Placental epithelial cell (primary cell): Measurements from ENCODE around the gene POLR2B. TPM values are rescaled to one million over a fixed set of nuclear protein-coding genes. Genes with fewer than 3 reads are reported as not detected.

Source experiments
- small RNA-seq: library from RNA; depleted of rRNA; stranded (forward); fragments of <200 nt; gene quantifications from one replicate; pipeline ENCODE3, GENCODE V24; 2012
- total RNA-seq: library from RNA; depleted of rRNA; stranded (reverse); fragments of >200 nt; gene quantifications from 2 replicates; pipeline ENCODE4 v1.2.3, GENCODE V29; 2012

The POLR2B gene
- 88.3 and 90.3 TPM in 2 replicates for total RNA-seq

DNA sequence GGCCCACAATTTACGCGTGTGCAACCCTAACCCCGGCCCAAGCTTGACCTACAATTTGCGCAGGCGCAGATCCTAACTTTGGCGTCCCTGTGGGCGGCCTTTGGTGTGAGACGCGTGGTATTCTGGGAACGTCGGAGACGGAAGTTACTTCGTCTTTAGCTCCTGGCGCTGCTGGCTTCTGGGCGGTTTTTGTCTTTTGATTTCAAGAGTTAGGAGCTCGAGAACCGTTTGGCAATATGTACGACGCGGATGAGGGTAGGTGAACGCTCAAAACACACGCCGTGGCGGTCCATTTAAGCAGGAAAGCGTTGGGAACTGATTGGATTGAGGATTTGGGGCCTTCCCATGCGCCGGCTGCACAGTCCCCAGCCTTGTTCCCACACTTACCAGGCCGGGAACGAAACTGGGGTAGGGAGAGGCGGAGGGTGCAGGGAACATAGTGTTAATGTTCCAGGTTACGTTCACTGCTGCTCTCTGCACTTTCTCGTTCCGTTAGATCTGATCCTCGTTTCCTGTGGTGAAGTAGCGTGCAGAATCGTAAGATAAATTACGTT, at the start of gene POLR2B:
Gene POLR2B, plus strand, starts transcription at position 147 of the 554 bp plus-strand sequence. Its CDS starts 90 bp downstream, at position 237.

DNA sequence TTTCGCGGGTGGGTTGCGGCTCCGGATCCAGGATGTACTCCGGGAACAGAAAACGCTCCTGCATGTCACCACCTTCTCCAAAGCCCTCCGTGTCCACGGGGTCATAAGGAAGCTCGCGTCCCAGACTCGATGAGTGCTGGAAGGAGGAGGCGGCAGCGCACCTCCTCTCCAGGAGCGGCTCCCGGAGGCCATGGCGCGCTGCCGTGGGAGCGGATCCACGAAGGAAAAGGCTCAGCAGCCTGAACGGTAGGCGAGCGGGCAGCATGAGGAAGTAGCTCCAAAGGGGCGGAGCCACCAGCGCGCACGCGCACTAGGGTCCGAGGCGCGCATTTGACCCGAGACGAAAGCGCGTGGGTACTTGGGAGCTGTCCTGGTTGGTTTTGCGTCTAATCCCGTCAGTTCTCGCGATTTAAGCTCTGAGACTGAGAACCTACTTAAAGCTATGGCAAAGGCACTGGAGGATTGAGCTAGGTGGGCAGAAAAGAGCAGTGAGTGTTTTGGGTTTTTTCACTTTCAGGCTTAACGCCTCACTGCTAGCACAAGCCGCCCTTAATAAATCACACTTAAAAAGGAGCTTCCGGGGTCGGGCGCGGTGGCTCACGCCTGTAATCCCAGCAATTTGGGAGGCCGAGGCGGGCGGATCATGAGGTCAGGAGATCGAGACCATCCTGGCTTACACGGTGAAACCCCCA, 1.2 kb upstream of the POLR2B start, which contains the start of gene NOA1:
Gene NOA1, minus strand, starts transcription at position 286 of the 692 bp plus-strand sequence. Its CDS starts 21 bp downstream, at position 265.

Small RNAs within 50 kb of the gene (small RNA-seq; reads per million reads assigned to genes)
- gene RNU6-998P: not detected

Other genes starting within 250 kb of the POLR2B start
- not detected in 2 replicates for gene SPINK2, start 157.2 kb upstream of the POLR2B start, total RNA-seq
- gene REST, start 71.0 kb upstream of the POLR2B start, total RNA-seq: 40.0 and 51.0 TPM in 2 replicates
- gene NOA1, start 1.3 kb upstream of the POLR2B start, total RNA-seq: 34.2 and 38.1 TPM in 2 replicates
- gene IGFBP7, start 131.5 kb downstream of the POLR2B start, total RNA-seq: 39.0 and 55.4 TPM in 2 replicates